Cortex of kidney (tissue), 1 donor: ENCODE measurements around the gene SORCS1.

Experiments
- DNase-seq: peaks from one replicate; lab custom pipeline; 2025; lab: John Stamatoyannopoulos, UW

SORCS1 gene

GRCh38 chr10:107104026-107104652 lies 60.4 kb downstream of the SORCS1 start:
- DNase-seq, result no peak

- DNase-seq, result no peak
These were observed 61.1 kb downstream of the SORCS1 start for GRCh38 chr10:107103174-107104025.

- no peak for DNase-seq
These were observed 66.2 kb downstream of the SORCS1 start for GRCh38 chr10:107098326-107098725.

GRCh38 chr10:107094824-107095522 lies 69.5 kb downstream of the SORCS1 start:
- DNase-seq, result no peak

- no peak for DNase-seq
These were observed 72.2 kb downstream of the SORCS1 start for GRCh38 chr10:107092321-107092720.

- no peak for DNase-seq
These were observed 73.4 kb downstream of the SORCS1 start for GRCh38 chr10:107091126-107091525.

- no peak for DNase-seq
These were observed 78.6 kb downstream of the SORCS1 start for GRCh38 chr10:107085665-107086525.

GRCh38 chr10:107083388-107084009 lies 81.0 kb downstream of the SORCS1 start:
- no peak for DNase-seq

- DNase-seq, result no peak
These were observed 82.9 kb downstream of the SORCS1 start for GRCh38 chr10:107081644-107082043.

- no peak for DNase-seq
These were observed 89.4 kb downstream of the SORCS1 start for GRCh38 chr10:107075117-107075516.

- DNase-seq, result no peak
These were observed 91.7 kb downstream of the SORCS1 start for GRCh38 chr10:107072786-107073185.

GRCh38 chr10:107072028-107072427 lies 92.5 kb downstream of the SORCS1 start:
- no peak for DNase-seq

- no peak for DNase-seq
These were observed 93.2 kb downstream of the SORCS1 start for GRCh38 chr10:107071301-107071700.

- DNase-seq, result no peak
These were observed 96.7 kb downstream of the SORCS1 start for GRCh38 chr10:107067843-107068242.

GRCh38 chr10:107064075-107064474 lies 100.4 kb downstream of the SORCS1 start:
- DNase-seq, result no peak

- no peak for DNase-seq
These were observed 104.6 kb downstream of the SORCS1 start for GRCh38 chr10:107059872-107060271.

- DNase-seq, result no peak
These were observed 105.3 kb downstream of the SORCS1 start for GRCh38 chr10:107059068-107059804.

GRCh38 chr10:107058331-107058730 lies 106.2 kb downstream of the SORCS1 start:
- no peak for DNase-seq

- DNase-seq, result no peak
These were observed 108.3 kb downstream of the SORCS1 start for GRCh38 chr10:107056182-107056581.

- DNase-seq, result no peak
These were observed 109.9 kb downstream of the SORCS1 start for GRCh38 chr10:107054469-107055156.
